ENCODE data around the gene JPT2.

JPT2 gene

GRCh38 chr16:1729445-1729844 is 51.4 kb downstream of the JPT2 start:
- H3K9me2 ChIP-seq (replicated peaks; ENCODE audit: insufficient read depth, low read length) = no peaks in the 10 kb centered on the region
- H2AFZ ChIP-seq (ENCODE audit: low read depth, low read length, severe bottlenecking) = no peak overlapping the region
- TF ChIP-seq CTCF (IDR thresholded peaks at IDR 0.05; ENCODE audit: insufficient read depth, low read length, poor library complexity, severe bottlenecking) (no peak), EZH2phosphoT487 (conservative IDR thresholded peaks at IDR 0.05; ENCODE audit: low read length) (no peak)
- no peak overlapping the region for H3K9ac ChIP-seq (ENCODE audit: low read length)
- no peaks in the 10 kb centered on the region for H3K36me3 ChIP-seq (ENCODE audit: low read length)
- no peaks in the 10 kb centered on the region for H3K27me3 ChIP-seq (ENCODE audit: low read length)
- H3K4me3 ChIP-seq (ENCODE audit: insufficient read depth, low read length, poor library complexity, severe bottlenecking) = no peak overlapping the region
- no peaks in the 10 kb centered on the region for H3K9me3 ChIP-seq (ENCODE audit: insufficient read depth, low read length)
- no peaks in the 10 kb centered on the region for H3F3A ChIP-seq (ENCODE audit: insufficient read depth)
- no peak overlapping the region for H3K4me2 ChIP-seq (ENCODE audit: low read depth, low read length, poor library complexity, severe bottlenecking)
- H3K79me2 ChIP-seq (ENCODE audit: insufficient read depth, low read length) = no peaks in the 10 kb centered on the region; the same call in 1 of the 2 replicates
- no peak overlapping the region for H3K27ac ChIP-seq (ENCODE audit: low read depth, low read length)
- no peaks in the 10 kb centered on the region for H4K20me1 ChIP-seq (ENCODE audit: low read depth, low read length)

GRCh38 chr16:1731073-1731472 is 53.0 kb downstream of the JPT2 start:
- H3F3A ChIP-seq (ENCODE audit: insufficient read depth) = no peaks in the 10 kb centered on the region; the same call in 1 of the 2 replicates
- H3K4me3 ChIP-seq (ENCODE audit: insufficient read depth, low read length, poor library complexity, severe bottlenecking) = no peak overlapping the region
- H3K79me2 ChIP-seq (ENCODE audit: insufficient read depth, low read length) = no peaks in the 10 kb centered on the region
- no peak overlapping the region for H3K9ac ChIP-seq (ENCODE audit: low read length)
- no peak overlapping the region for H3K27ac ChIP-seq (ENCODE audit: low read depth, low read length)
- H3K9me2 ChIP-seq (replicated peaks; ENCODE audit: insufficient read depth, low read length) = no peaks in the 10 kb centered on the region
- TF ChIP-seq CTCF (IDR thresholded peaks at IDR 0.05; ENCODE audit: insufficient read depth, low read length, poor library complexity, severe bottlenecking) (no peak), EZH2phosphoT487 (conservative IDR thresholded peaks at IDR 0.05; ENCODE audit: low read length) (no peak)
- H3K36me3 ChIP-seq (ENCODE audit: low read length) = no peaks in the 10 kb centered on the region
- H4K20me1 ChIP-seq (ENCODE audit: low read depth, low read length) = no peaks in the 10 kb centered on the region
- H2AFZ ChIP-seq (ENCODE audit: low read depth, low read length, severe bottlenecking) = no peak overlapping the region
- H3K4me2 ChIP-seq (ENCODE audit: low read depth, low read length, poor library complexity, severe bottlenecking) = no peak overlapping the region
- H3K9me3 ChIP-seq (ENCODE audit: insufficient read depth, low read length) = no peaks in the 10 kb centered on the region
- H3K27me3 ChIP-seq (ENCODE audit: low read length) = no peaks in the 10 kb centered on the region

GRCh38 chr16:1731603-1732002 is 53.5 kb downstream of the JPT2 start:
- Histone ChIP-seq H3K4me2 (ENCODE audit: low read depth, low read length, poor library complexity, severe bottlenecking) (no peak overlapping the region), H3K27me3 (ENCODE audit: low read length) (no peaks in the 10 kb centered on the region), H3K9me3 (ENCODE audit: insufficient read depth, low read length) (no peaks in the 10 kb centered on the region), H2AFZ (ENCODE audit: low read depth, low read length, severe bottlenecking) (no peak overlapping the region), H3K4me3 (ENCODE audit: insufficient read depth, low read length, poor library complexity, severe bottlenecking) (no peak overlapping the region), H3K9ac (ENCODE audit: low read length) (no peak overlapping the region), H3F3A (ENCODE audit: insufficient read depth) (peaks cover 3% of the 10 kb centered on the region; the same call in 1 of the 2 replicates), H4K20me1 (ENCODE audit: low read depth, low read length) (no peaks in the 10 kb centered on the region), H3K27ac (ENCODE audit: low read depth, low read length) (no peak overlapping the region), H3K9me2 (replicated peaks; ENCODE audit: insufficient read depth, low read length) (no peaks in the 10 kb centered on the region), H3K79me2 (ENCODE audit: insufficient read depth, low read length) (no peaks in the 10 kb centered on the region), H3K36me3 (ENCODE audit: low read length) (no peaks in the 10 kb centered on the region)
- TF ChIP-seq EZH2phosphoT487 (conservative IDR thresholded peaks at IDR 0.05; ENCODE audit: low read length) = no peak
- no peak for TF ChIP-seq CTCF (IDR thresholded peaks at IDR 0.05; ENCODE audit: insufficient read depth, low read length, poor library complexity, severe bottlenecking)

All from SU-DHL-6 (cell line).